Measurements from ENCODE around the gene PLEKHG3.

PLEKHG3 gene

DNA sequence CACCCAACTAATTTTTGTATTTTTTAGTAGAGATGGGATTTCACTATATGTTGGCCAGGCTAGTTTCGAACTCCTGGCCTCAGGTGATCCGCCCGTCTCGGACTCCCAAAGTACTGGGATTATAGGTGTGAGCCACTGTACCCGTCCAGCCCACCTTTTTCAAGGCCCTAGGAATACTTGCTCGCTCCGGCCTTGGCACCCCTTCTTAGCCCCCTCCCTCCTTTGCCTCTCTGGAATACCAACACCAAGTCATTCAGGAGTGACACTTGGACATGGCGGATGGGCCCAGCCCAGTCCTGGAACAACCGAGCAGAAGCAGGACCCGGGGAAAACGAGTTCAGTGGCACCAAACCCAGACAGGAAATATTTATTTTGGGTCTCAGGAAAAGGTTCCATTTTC lies 29.1 kb downstream of the PLEKHG3 start:
- no peak for TF ChIP-seq GATA2 (IDR thresholded peaks at IDR 0.05; ENCODE audit: low read depth, low read length)
- no peak for TF ChIP-seq GATA3 (IDR thresholded peaks at IDR 0.05; ENCODE audit: low read depth, low read length)

DNA sequence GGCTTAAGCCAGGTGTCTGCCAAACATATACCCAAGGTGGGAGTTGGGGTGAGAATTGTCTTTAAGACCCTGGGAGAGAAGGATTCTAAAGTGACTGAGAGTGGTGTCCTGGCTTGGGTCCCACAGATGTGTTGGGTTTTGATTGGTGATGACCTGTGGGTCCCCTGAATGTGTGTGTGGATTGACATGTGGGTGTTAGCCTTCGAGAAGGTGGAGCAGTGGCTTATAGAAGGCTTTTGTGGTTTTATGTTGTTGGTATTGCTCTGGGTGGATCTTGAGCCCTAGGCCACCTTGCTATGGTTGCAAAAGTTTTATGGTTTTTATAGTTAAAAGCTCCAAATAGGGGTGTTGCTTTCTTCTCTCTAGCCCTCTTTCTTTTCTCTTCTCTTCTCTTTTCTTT lies 29.7 kb downstream of the PLEKHG3 start:
- TF ChIP-seq GATA3 (IDR thresholded peaks at IDR 0.05; ENCODE audit: low read depth, low read length) (no peak), GATA2 (IDR thresholded peaks at IDR 0.05; ENCODE audit: low read depth, low read length) (no peak)

DNA sequence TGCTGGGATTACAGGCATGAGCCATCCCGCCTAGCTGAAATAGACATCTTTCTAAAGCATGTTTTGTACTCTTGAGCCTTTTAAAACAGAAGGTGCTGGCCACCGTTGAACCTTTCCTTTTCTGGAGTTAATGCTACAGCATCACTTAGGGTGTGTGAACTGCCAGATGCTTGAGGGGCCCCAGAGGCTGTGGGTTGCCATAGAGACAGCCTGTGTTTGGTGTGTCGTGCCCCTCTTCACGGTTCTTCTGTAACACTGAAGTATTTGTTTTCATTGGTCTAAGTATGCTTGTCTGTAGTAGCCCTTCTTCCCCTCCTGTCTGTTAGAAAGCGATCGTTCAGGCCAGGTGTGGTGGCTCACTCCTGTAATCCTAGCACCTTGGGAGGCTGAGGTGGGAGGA lies 30.8 kb downstream of the PLEKHG3 start:
- TF ChIP-seq GATA2 (IDR thresholded peaks at IDR 0.05; ENCODE audit: low read depth, low read length) (no peak), GATA3 (IDR thresholded peaks at IDR 0.05; ENCODE audit: low read depth, low read length) (no peak)

DNA sequence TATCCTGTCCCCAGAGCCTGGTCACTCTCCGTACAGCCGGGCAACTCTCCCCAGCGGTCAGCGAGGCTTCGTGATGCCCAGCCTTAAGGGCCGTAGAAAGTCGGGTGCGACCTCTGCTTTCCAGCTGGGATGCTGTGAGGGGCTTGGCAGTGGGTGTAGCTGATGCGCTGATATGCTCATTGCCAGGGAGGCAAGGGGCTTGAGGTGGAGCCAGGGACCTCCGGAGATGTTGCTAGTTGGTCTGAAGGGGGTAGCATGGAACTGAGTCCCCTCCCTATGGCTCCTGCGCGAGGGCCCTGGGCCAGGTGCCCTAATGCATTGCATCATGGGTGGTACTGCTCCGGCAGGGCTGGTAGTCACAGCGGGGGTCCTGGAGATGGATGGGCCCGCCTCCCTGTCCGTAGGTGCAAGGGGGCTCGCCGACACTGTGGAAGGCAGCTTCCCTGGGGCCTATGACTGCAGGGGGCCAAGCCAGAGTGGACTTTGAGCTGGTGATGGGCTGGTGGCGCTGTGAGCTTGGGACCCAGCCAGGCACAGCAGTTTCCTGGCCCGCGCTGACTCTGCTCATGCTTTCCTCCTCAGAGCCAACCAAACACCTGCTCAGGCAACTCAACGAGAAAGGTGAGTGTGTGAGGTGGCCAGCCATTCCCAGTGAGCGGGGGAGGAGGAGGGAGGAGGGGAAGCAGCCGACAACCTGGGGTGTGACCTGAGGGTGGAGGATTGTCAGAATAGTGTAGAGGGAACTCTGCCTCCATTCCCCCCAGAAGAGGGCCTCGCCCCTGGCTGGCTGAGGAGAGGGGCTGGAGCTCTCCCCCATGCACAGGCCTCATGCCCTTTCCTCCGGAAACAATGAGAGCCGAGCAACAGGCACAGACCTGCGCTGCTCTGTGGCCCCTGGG lies 32.3 kb downstream of the PLEKHG3 start:
- TF ChIP-seq GATA3 (IDR thresholded peaks at IDR 0.05; ENCODE audit: low read depth, low read length) (no peak), GATA2 (IDR thresholded peaks at IDR 0.05; ENCODE audit: low read depth, low read length) (no peak)

DNA sequence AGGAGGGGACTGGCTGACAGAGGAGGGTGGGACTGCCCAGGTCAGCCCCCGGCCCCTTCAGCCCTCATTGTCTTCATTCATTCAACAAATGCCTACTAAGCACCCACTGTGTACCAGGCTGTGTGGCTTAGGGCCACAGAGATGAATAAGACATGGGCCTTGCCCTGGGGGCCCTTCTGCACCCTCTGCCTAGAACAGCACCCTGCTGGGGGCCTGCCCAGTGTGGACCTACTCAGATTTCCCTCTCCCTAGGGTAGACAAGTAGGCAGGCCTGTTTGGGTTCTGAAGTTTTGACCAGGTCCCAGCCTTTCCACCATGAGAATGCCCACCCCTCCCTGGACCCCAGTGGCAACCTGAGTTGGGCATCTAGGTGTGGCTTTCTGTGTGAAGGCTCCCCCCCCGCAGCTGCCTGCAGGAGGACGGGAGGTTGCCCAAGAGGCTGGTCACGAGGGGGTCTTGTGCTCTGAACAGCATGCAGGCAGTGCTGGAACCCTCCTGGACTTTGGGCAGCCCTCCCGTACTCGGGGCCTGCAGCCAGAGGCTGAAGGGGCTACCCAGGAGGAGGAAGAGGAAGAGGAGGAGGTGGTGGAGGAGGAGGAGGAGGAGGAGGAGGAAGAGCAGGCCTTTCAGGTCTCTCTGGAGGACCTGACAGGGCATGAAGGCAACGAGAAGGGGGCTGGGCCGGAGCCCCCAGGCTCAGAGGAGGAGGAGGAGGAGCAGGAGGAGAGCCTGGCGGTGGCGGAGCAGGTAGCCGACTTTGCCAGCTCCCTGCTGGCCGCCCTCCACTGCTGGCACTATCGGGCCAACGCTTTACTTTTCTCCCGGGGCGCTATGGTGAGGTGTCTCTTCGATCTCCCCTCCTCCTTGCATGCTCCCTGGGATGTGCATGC lies 33.4 kb downstream of the PLEKHG3 start:
- no peak for TF ChIP-seq GATA2 (IDR thresholded peaks at IDR 0.05; ENCODE audit: low read depth, low read length)
- TF ChIP-seq GATA3 (IDR thresholded peaks at IDR 0.05; ENCODE audit: low read depth, low read length) = no peak

DNA sequence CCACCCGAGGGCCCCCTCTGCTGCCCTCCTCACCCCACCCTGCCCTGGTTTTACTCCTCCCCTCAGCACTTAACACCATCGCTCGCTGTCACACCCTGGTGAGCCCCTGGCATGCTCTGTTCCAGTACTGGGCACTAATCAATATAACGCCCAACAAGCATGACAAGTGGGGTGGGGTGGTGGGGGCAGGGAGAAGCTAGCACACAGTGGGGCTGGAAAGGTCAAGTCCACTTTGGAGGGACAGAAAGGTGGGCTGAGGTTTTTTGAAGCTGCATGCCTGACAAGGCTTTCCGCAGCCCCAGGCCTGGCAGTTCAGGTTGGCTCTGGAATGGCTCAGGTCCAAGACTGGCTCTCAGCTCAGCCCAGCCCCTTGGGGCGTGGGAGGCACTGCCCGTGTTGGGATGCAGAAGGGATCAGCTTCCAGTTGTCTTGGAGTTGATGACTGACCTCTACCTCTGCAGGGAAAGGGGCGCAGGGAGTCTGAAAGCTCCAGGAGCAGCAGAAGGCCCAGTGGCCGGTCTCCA lies 34.1 kb downstream of the PLEKHG3 start:
- TF ChIP-seq GATA3 (IDR thresholded peaks at IDR 0.05; ENCODE audit: low read depth, low read length) (no peak), GATA2 (IDR thresholded peaks at IDR 0.05; ENCODE audit: low read depth, low read length) (no peak)

DNA sequence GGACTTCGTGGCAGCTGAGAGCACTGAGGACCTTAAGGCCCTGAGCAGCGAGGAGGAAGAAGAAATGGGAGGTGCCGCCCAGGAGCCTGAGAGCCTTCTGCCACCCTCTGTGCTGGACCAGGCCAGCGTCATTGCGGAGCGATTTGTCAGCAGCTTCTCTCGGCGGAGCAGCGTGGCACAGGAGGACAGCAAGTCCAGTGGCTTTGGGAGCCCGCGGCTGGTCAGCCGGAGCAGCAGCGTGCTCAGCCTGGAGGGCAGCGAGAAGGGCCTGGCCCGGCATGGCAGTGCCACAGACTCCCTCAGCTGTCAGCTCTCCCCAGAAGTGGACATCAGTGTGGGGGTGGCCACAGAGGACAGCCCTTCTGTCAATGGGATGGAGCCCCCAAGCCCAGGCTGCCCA lies 37.0 kb downstream of the PLEKHG3 start:
- TF ChIP-seq GATA3 (IDR thresholded peaks at IDR 0.05; ENCODE audit: low read depth, low read length) (no peak), GATA2 (IDR thresholded peaks at IDR 0.05; ENCODE audit: low read depth, low read length) (no peak)

DNA sequence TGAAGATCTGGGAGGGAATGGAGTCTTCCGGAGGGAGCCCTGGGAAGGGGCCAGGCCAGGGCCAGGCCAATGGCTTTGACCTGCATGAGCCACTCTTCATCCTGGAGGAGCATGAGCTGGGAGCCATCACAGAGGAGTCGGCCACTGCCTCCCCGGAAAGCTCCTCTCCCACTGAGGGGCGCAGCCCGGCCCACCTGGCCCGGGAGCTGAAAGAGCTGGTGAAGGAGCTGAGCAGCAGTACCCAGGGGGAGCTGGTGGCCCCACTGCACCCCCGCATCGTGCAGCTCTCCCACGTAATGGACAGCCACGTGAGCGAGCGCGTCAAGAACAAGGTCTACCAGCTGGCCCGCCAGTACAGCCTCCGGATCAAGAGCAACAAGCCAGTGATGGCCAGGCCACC lies 37.7 kb downstream of the PLEKHG3 start:
- no peak for TF ChIP-seq GATA3 (IDR thresholded peaks at IDR 0.05; ENCODE audit: low read depth, low read length)

DNA sequence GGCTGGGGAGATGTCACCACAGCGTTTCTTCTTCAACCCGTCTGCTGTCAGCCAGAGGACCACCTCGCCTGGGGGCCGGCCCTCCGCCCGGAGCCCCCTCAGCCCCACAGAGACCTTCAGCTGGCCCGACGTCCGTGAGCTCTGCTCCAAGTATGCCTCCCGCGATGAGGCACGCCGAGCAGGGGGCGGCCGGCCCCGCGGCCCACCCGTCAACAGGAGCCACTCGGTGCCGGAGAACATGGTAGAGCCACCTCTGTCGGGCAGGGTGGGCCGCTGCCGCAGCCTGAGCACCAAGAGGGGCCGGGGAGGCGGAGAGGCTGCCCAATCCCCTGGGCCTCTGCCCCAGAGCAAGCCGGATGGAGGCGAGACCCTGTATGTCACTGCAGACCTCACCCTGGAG lies 38.8 kb downstream of the PLEKHG3 start:
- TF ChIP-seq GATA3 (IDR thresholded peaks at IDR 0.05; ENCODE audit: low read depth, low read length) (no peak), GATA2 (IDR thresholded peaks at IDR 0.05; ENCODE audit: low read depth, low read length) (no peak)

DNA sequence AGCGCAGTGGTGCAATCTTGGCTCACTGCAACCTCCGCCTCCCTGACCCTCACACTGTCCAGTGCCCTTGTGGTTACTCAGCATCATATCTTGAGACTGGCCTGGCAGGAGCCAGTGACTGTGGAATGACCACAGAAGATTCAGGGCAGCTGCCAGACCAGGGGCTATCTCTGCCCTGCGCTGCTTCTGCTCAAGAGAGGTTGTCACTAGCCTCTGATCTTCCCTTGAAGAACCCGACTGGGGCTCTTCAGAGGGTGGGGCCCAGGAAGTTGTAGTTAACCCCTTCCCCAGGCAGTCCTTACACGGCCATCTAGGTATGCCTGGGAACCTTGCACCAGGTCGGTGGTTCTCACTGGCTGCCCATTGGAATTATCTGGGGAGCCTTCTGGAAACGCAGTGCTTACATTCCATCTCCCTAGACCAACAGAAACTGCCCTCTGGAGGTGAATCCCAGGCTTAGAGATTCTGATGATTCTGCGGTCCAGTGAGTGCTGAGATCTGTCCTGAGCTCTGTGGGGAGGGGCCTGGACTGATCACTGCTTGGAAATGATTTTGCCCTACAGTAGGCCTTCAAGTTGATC lies 41.4 kb downstream of the PLEKHG3 start:
- TF ChIP-seq GATA2 (IDR thresholded peaks at IDR 0.05; ENCODE audit: low read depth, low read length) (no peak), GATA3 (IDR thresholded peaks at IDR 0.05; ENCODE audit: low read depth, low read length) (no peak)

DNA sequence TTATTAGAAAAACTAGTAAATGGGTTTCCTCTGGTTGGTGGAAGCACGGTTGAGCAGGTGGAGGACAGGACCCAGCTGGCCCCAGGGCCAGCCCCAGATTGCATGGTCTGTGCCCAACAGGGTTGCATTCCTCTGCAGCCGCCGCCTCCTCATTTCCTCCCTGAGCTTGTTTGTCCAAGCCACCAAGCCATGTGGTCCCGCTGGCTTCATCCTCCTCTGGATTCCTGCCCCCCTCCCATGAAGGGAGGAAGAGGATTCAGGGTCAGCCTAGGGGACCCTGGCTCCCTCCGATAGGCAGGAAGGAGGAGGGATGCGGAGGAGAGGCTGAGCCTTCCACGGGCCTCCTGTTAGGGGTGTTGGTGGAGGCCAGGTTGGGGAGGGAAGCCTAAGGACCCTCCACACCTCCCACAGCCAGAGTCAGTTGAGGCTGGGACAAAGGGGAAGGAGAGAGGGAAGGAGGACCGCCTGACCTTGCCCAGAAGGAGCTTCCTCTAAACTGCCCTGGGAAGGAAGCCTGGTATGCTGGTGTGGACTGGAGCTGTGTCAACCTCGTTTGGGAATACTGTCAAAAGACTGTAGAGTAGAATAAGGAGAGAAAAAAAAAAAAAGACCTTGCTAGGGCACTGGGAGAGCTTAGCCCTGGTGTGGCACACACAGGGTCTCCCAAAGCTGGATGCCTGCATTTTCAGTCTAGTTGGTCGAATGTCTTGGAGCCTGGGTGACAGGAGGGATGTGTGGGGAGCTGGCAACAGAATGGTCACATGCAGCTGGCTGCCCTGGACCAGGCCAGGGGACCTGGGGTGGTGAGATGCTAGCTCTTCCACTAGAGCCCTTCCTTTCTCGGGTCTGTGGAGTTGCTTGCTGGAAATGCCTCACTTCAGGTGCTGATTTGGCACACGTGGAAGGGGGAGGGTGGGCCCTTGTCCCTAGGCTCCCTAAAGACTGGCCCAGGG lies 42.4 kb downstream of the PLEKHG3 start:
- TF ChIP-seq GATA3 (IDR thresholded peaks at IDR 0.05; ENCODE audit: low read depth, low read length) = no peak
- no peak for TF ChIP-seq GATA2 (IDR thresholded peaks at IDR 0.05; ENCODE audit: low read depth, low read length)

DNA sequence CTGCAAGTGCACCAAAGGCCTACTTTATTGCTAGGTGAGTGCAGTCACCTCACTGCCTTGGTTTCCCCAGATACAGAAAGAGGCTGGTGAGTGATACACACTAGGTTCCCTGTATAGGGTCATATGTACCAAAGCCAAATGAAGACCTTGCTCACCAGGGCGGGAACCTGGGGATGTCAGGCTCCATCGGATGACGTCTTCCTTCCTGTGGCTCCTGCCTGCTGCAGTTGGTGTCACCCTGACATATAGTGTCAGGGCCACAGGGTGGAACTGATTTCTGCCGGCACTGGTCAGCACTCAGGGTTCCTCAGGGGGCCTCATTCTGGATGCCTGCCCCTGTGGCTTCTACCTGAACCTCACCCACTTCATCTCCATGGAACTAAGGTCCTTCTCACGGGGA lies 43.1 kb downstream of the PLEKHG3 start:
- TF ChIP-seq GATA3 (IDR thresholded peaks at IDR 0.05; ENCODE audit: low read depth, low read length) = no peak
- no peak for TF ChIP-seq GATA2 (IDR thresholded peaks at IDR 0.05; ENCODE audit: low read depth, low read length)

DNA sequence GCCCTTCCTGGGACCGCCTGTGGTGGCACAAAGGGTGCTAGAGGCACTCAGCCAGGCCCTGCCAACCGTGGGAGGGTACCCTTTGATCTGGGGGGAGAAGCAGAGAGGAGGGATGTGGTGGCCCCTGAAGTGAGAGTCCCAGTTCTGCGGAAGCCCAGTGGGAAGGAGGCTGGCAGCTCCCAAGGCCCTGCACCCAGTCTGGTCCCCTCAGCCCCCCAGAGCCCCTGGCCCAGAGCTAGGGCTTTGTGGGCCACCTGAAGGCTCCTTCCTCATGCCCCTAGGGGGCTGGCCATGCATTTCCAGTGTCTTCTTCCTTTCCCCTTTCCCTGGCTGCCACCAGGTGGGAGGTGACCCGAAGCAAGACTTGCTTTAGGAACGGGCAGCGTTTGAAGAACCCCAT lies 44.3 kb downstream of the PLEKHG3 start:
- no peak for TF ChIP-seq GATA3 (IDR thresholded peaks at IDR 0.05; ENCODE audit: low read depth, low read length)
- TF ChIP-seq GATA2 (IDR thresholded peaks at IDR 0.05; ENCODE audit: low read depth, low read length) = no peak

Data from SH-SY5Y (cell line).